Measurements from ENCODE around the gene PANK4.

- TF ChIP-seq CTCF (IDR thresholded peaks at IDR 0.05): no peak
- no peak for TF ChIP-seq POLR2AphosphoS5 (IDR thresholded peaks at IDR 0.05)
- no peak for TF ChIP-seq POLR2A (IDR thresholded peaks at IDR 0.05; ENCODE audit: low read depth)
- no peak for TF ChIP-seq EP300 (IDR thresholded peaks at IDR 0.05)
These were observed 23.5 kb downstream of the PANK4 start for GRCh38 chr1:2502661-2503553.

Data from esophagus muscularis mucosa (tissue), 4 donors.